RWPE2 (cell line): Measurements from ENCODE around the gene CTSC.

Source experiments
- ATAC-seq: fragments of 200-7000 bp; cut with Tn5 transposase; 3 replicates; pipeline ENCODE4 v1.9.1; 2021; ENCODE audit warnings: low read depth
- DNase-seq: peaks from one replicate; pipeline ENCODE4 v3.0.0-alpha.2; 2020; ENCODE audit warnings: low spot score
- H3K27ac ChIP-seq: fragments of 450-650 bp; 2 replicates; pipeline ENCODE4 v1.5.1; 2017; ENCODE audit warnings: mild to moderate bottlenecking; ENCODE audit not compliant: poor library complexity, severe bottlenecking
- H3K27me3 ChIP-seq: fragments of 250-450 bp; sonication (Bioruptor Pico); 2 replicates; pipeline ENCODE4 v1.5.1; 2021; ENCODE audit warnings: mild to moderate bottlenecking, moderate library complexity; ENCODE audit not compliant: insufficient read depth, poor library complexity, severe bottlenecking
- H3K36me3 ChIP-seq: fragments of 250-450 bp; sonication (Bioruptor Pico); 2 replicates; pipeline ENCODE4 v1.5.1; 2020; ENCODE audit warnings: low read depth, mild to moderate bottlenecking, moderate library complexity
- H3K4me1 ChIP-seq: fragments of 250-450 bp; sonication (Bioruptor Pico); 2 replicates; pipeline ENCODE4 v1.5.1; 2021; ENCODE audit warnings: mild to moderate bottlenecking, moderate library complexity; ENCODE audit not compliant: insufficient read depth, poor library complexity, severe bottlenecking
- H3K4me3 ChIP-seq: fragments of 250-450 bp; sonication (Bioruptor Pico); 2 replicates; pipeline ENCODE4 v1.5.1; 2021; ENCODE audit warnings: mild to moderate bottlenecking, moderate library complexity; ENCODE audit not compliant: severe bottlenecking
- H3K9me3 ChIP-seq: fragments of 250-450 bp; sonication (Bioruptor Pico); 2 replicates; pipeline ENCODE4 v1.5.1; 2021; ENCODE audit warnings: mild to moderate bottlenecking, moderate library complexity; ENCODE audit not compliant: severe bottlenecking
- CTCF ChIP-seq: fragments of 450-650 bp; IDR thresholded peaks from one replicate; pipeline ENCODE4 v1.5.1; 2017; ENCODE audit warnings: mild to moderate bottlenecking, moderate library complexity; ENCODE audit not compliant: poor library complexity, severe bottlenecking

Gene CTSC

GRCh38 chr11:88359541-88359940 is 22.0 kb upstream of the CTSC start:
- Histone ChIP-seq H3K4me3 (no peak overlapping the region), H3K27me3 (no peaks in the 10 kb centered on the region), H3K27ac (no peak overlapping the region), H3K4me1 (peaks cover 15% of the 10 kb centered on the region), H3K9me3 (no peaks in the 10 kb centered on the region), H3K36me3 (no peaks in the 10 kb centered on the region)
- ATAC-seq (no peak), DNase-seq (no peak)
- no peak for TF ChIP-seq CTCF

DNA sequence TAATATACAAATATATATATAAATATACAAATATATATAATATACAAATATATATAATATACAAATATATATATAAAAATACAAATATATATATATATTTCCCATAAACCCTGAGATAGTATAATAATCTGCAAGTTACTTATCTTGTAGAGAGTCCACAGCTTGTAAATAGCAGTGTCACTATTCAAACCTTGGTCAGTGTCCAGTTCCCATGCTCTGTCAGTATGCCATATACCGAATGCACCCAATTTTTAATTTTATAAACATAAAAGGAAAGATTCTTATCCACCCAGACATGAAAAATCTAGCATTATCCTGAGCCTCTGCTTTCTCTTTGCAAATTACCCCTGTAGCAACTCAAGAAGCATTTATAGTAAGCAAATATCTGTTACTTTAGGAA is 21.6 kb upstream of the CTSC start:
- ATAC-seq = no peak
- H3K27me3 ChIP-seq = no peaks in the 10 kb centered on the region
- H3K27ac ChIP-seq = no peak overlapping the region
- DNase-seq = no peak
- peaks cover 13% of the 10 kb centered on the region for H3K4me1 ChIP-seq
- H3K4me3 ChIP-seq = no peak overlapping the region
- no peaks in the 10 kb centered on the region for H3K36me3 ChIP-seq
- H3K9me3 ChIP-seq = no peaks in the 10 kb centered on the region
- no peak for TF ChIP-seq CTCF

GRCh38 chr11:88358040-88358431 is 20.5 kb upstream of the CTSC start:
- DNase-seq (no peak), ATAC-seq (no peak)
- Histone ChIP-seq H3K27ac (no peak overlapping the region), H3K36me3 (no peaks in the 10 kb centered on the region), H3K27me3 (no peaks in the 10 kb centered on the region), H3K4me1 (peaks cover 4% of the 10 kb centered on the region), H3K4me3 (no peak overlapping the region), H3K9me3 (no peaks in the 10 kb centered on the region)
- TF ChIP-seq CTCF = no peak

GRCh38 chr11:88357323-88358039 is 19.9 kb upstream of the CTSC start:
- no peaks in the 10 kb centered on the region for H3K27me3 ChIP-seq
- no peak overlapping the region for H3K4me3 ChIP-seq
- DNase-seq (no peak), ATAC-seq (peak; percentile 35; the same call in 1 of the 3 replicates)
- no peak overlapping the region for H3K27ac ChIP-seq
- H3K36me3 ChIP-seq = no peaks in the 10 kb centered on the region
- no peaks in the 10 kb centered on the region for H3K9me3 ChIP-seq
- peaks cover 4% of the 10 kb centered on the region for H3K4me1 ChIP-seq
- no peak for TF ChIP-seq CTCF

DNA sequence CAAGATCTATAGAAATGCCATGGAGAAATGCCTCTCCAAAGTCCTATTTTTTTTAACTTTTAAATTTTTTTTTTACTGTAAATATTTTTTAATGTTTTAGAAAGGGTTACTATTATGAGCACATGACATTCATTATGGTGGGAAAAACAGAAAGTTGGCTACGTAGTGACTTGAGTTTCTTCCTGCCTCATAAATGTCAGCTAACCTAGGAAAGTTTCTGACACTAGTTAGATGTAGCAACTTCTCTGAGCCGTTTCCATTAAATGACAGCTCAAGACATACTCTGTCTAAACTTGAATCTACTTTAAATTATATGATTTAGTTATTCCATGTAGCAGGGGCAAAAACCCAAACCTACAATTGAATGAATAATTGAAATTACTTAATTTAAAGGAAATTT is 18.4 kb upstream of the CTSC start:
- peaks cover 4% of the 10 kb centered on the region for H3K4me1 ChIP-seq
- DNase-seq = no peak

More for the DNA sequence above, 18.4 kb upstream of the CTSC start:
- no peak for TF ChIP-seq CTCF
- no peaks in the 10 kb centered on the region for H3K36me3 ChIP-seq
- no peak overlapping the region for H3K27ac ChIP-seq
- no peak for ATAC-seq
- no peaks in the 10 kb centered on the region for H3K9me3 ChIP-seq
- no peaks in the 10 kb centered on the region for H3K27me3 ChIP-seq
- no peak overlapping the region for H3K4me3 ChIP-seq
